GM21390 (cell line): ENCODE results near the gene PTPA.
"Not testable (repeated sequence)": the region's sequence is repeated elsewhere in the genome, so short reads cannot be mapped to it uniquely, and the experiment has no call there.

Experiments
- ATAC-seq: cut with Tn5 transposase; IDR thresholded peaks from one replicate; pipeline ENCODE4 v1.9.1; 2021; ENCODE audit not compliant: unreplicated experiment

Gene PTPA

GRCh38 chr9:129151469-129151868 lies 40.3 kb downstream of the PTPA start:
- ATAC-seq: no peak

GRCh38 chr9:129154866-129155477 lies 43.8 kb downstream of the PTPA start:
- no peak for ATAC-seq

- no peak for ATAC-seq
These were observed 44.9 kb downstream of the PTPA start for GRCh38 chr9:129156163-129156562.

GRCh38 chr9:129160712-129161533 lies 49.7 kb downstream of the PTPA start:
- no peak for ATAC-seq

GRCh38 chr9:129161534-129161837 lies 50.3 kb downstream of the PTPA start:
- no peak for ATAC-seq

- ATAC-seq: no peak
These were observed 51.4 kb downstream of the PTPA start for GRCh38 chr9:129162497-129163197.

GRCh38 chr9:129163198-129163670 lies 52.0 kb downstream of the PTPA start:
- ATAC-seq: not testable (repeated sequence)

- ATAC-seq: no peak
These were observed 52.5 kb downstream of the PTPA start for GRCh38 chr9:129163753-129164152.

GRCh38 chr9:129164246-129164930 lies 53.2 kb downstream of the PTPA start:
- ATAC-seq: no peak

GRCh38 chr9:129165198-129165597 lies 54.0 kb downstream of the PTPA start:
- ATAC-seq: no peak

- no peak for ATAC-seq
These were observed 55.7 kb downstream of the PTPA start for GRCh38 chr9:129166623-129167557.

- ATAC-seq: no peak
These were observed 59.0 kb downstream of the PTPA start for GRCh38 chr9:129170229-129170628.

- ATAC-seq: no peak
These were observed 61.0 kb downstream of the PTPA start for GRCh38 chr9:129171993-129172751.

- no peak for ATAC-seq
These were observed 61.6 kb downstream of the PTPA start for GRCh38 chr9:129172816-129173215.

GRCh38 chr9:129173296-129174101 lies 62.3 kb downstream of the PTPA start:
- no peak for ATAC-seq

GRCh38 chr9:129174102-129174723 lies 63.0 kb downstream of the PTPA start:
- no peak for ATAC-seq

GRCh38 chr9:129174724-129175514 lies 63.7 kb downstream of the PTPA start:
- no peak for ATAC-seq

GRCh38 chr9:129175515-129175824 lies 64.3 kb downstream of the PTPA start:
- no peak for ATAC-seq
